OCI-LY1 (cell line): ENCODE data around the gene AREG.

Experiments used
- H2AFZ ChIP-seq: fragments of 200-600 bp; sonication (generic), shearing (Covaris generic); 2 replicates; pipeline ENCODE4 v1.6.0; 2014; ENCODE audit warnings: antibody characterized with exemption, mild to moderate bottlenecking, low read length
- H3F3A ChIP-seq: fragments of 200-600 bp; sonication (generic), shearing (Covaris generic); 2 replicates; pipeline ENCODE4 v1.6.0; 2014; ENCODE audit warnings: mild to moderate bottlenecking, antibody characterized with exemption, low read length, moderate library complexity; ENCODE audit not compliant: insufficient read depth
- H3K27ac ChIP-seq: fragments of 200-600 bp; sonication (generic); 2 replicates; pipeline ENCODE4 v1.5.1; 2014; ENCODE audit warnings: low read length, mixed run types, mild to moderate bottlenecking, low read depth; ENCODE audit not compliant: poor library complexity, severe bottlenecking
- H3K27me3 ChIP-seq: fragments of 200-600 bp; sonication (generic); 2 replicates; pipeline ENCODE4 v1.6.0; 2014; ENCODE audit warnings: antibody characterized with exemption, mild to moderate bottlenecking, low read length, moderate library complexity; ENCODE audit not compliant: insufficient read depth
- H3K36me3 ChIP-seq: fragments of 200-600 bp; sonication (generic); 2 replicates; pipeline ENCODE4 v1.6.1; 2014; ENCODE audit warnings: mild to moderate bottlenecking, antibody characterized with exemption, low read length, moderate library complexity, mixed read lengths; ENCODE audit not compliant: insufficient read depth
- H3K4me1 ChIP-seq: fragments of 200-600 bp; sonication (generic); 2 replicates; pipeline ENCODE4 v1.5.1; 2014; ENCODE audit warnings: mild to moderate bottlenecking, low read length, moderate library complexity; ENCODE audit not compliant: insufficient read depth, severe bottlenecking
- H3K4me2 ChIP-seq: fragments of 200-600 bp; sonication (generic), shearing (Covaris generic); 2 replicates; pipeline ENCODE4 v1.6.1; 2014; ENCODE audit warnings: low read length
- H3K4me3 ChIP-seq: fragments of 200-600 bp; sonication (generic); 2 replicates; pipeline ENCODE4 v1.5.1; 2014; ENCODE audit warnings: low read length, low read depth, mild to moderate bottlenecking, mixed read lengths; ENCODE audit not compliant: poor library complexity, severe bottlenecking
- H3K79me2 ChIP-seq: fragments of 200-600 bp; shearing (Covaris generic); 2 replicates; pipeline ENCODE4 v1.6.1; 2016; ENCODE audit warnings: mixed run types, low read length, mixed read lengths; ENCODE audit not compliant: insufficient read depth
- H3K9ac ChIP-seq: fragments of 200-600 bp; sonication (generic), shearing (Covaris generic); 2 replicates; pipeline ENCODE4 v1.6.1; 2014; ENCODE audit warnings: mild to moderate bottlenecking, low read length, mixed read lengths
- H3K9me2 ChIP-seq: fragments of 200-600 bp; sonication (generic), shearing (Covaris generic); 2 replicates; pipeline ENCODE4 v1.6.1; 2014; ENCODE audit warnings: low read depth, mild to moderate bottlenecking, low read length, mixed read lengths
- H3K9me3 ChIP-seq: fragments of 200-600 bp; shearing (Covaris generic); 2 replicates; pipeline ENCODE4 v1.6.1; 2014; ENCODE audit warnings: low read length, mixed read lengths
- H4K20me1 ChIP-seq: fragments of 200-600 bp; sonication (generic), shearing (Covaris generic); 2 replicates; pipeline ENCODE4 v1.6.0; 2016; ENCODE audit warnings: mild to moderate bottlenecking, low read length; ENCODE audit not compliant: insufficient read depth
- CTCF ChIP-seq: fragments of 200-600 bp; sonication (generic), shearing (Covaris generic); IDR thresholded peaks from 2 replicates; pipeline ENCODE4 v1.5.1; 2017; ENCODE audit warnings: mild to moderate bottlenecking, antibody characterized with exemption, low read length, moderate library complexity, mixed read lengths
- EZH2 ChIP-seq: fragments of 200-600 bp; sonication (generic), shearing (Covaris generic); IDR thresholded peaks from 2 replicates; pipeline ENCODE4 v1.8.0; 2017; ENCODE audit warnings: borderline replicate concordance, mixed run types, mild to moderate bottlenecking, antibody characterized with exemption, low read length, moderate library complexity, mixed read lengths

AREG gene

GRCh38 chr4:74439952-74440351, 5.0 kb upstream of the AREG start:
- H2AFZ ChIP-seq: no peak overlapping the region

GRCh38 chr4:74440356-74440755, 4.6 kb upstream of the AREG start:
- H3K4me2 ChIP-seq: no peak overlapping the region
- H3F3A ChIP-seq: no peaks in the 10 kb centered on the region
- no peaks in the 10 kb centered on the region for H3K9me3 ChIP-seq
- H3K27me3 ChIP-seq: no peaks in the 10 kb centered on the region
- H3K36me3 ChIP-seq: no peaks in the 10 kb centered on the region
- no peaks in the 10 kb centered on the region for H3K79me2 ChIP-seq
- H2AFZ ChIP-seq: no peak overlapping the region
- no peaks in the 10 kb centered on the region for H4K20me1 ChIP-seq
- no peaks in the 10 kb centered on the region for H3K9me2 ChIP-seq
- H3K27ac ChIP-seq: no peak overlapping the region
- H3K4me1 ChIP-seq: peaks cover 6% of the 10 kb centered on the region
- no peak overlapping the region for H3K4me3 ChIP-seq
- H3K9ac ChIP-seq: no peak overlapping the region
- no peak for TF ChIP-seq EZH2
- no peak for TF ChIP-seq CTCF

More at GRCh38 chr4:74439952-74440351, 5.0 kb upstream of the AREG start:
- no peaks in the 10 kb centered on the region for H3K27me3 ChIP-seq
- no peaks in the 10 kb centered on the region for H3K79me2 ChIP-seq
- no peaks in the 10 kb centered on the region for H3K9me3 ChIP-seq
- H3K4me3 ChIP-seq: no peak overlapping the region
- no peaks in the 10 kb centered on the region for H3K36me3 ChIP-seq
- no peak overlapping the region for H3K27ac ChIP-seq
- peaks cover 4% of the 10 kb centered on the region for H3K4me1 ChIP-seq
- H3K4me2 ChIP-seq: no peak overlapping the region
- no peaks in the 10 kb centered on the region for H3F3A ChIP-seq
- TF ChIP-seq EZH2: no peak
- TF ChIP-seq CTCF: no peak
- no peak overlapping the region for H3K9ac ChIP-seq
- H4K20me1 ChIP-seq: no peaks in the 10 kb centered on the region
- H3K9me2 ChIP-seq: no peaks in the 10 kb centered on the region

GRCh38 chr4:74441744-74442143, 3.2 kb upstream of the AREG start:
- Histone ChIP-seq H3K36me3 (no peaks in the 10 kb centered on the region), H2AFZ (no peak overlapping the region), H3K9me3 (no peaks in the 10 kb centered on the region), H3K27me3 (no peaks in the 10 kb centered on the region), H4K20me1 (no peaks in the 10 kb centered on the region), H3K9ac (no peak overlapping the region), H3F3A (no peaks in the 10 kb centered on the region), H3K79me2 (no peaks in the 10 kb centered on the region), H3K4me2 (no peak overlapping the region), H3K9me2 (no peaks in the 10 kb centered on the region), H3K27ac (no peak overlapping the region), H3K4me1 (peaks cover 7% of the 10 kb centered on the region), H3K4me3 (no peak overlapping the region)
- TF ChIP-seq EZH2 (no peak), CTCF (no peak)
